H4 (cell line): Measurements from ENCODE around the gene CASTOR1. TPM values are rescaled to one million over a fixed set of nuclear protein-coding genes. Genes with fewer than 3 reads are reported as not detected.
A peak's percentile ranks its signal among the peaks of the same experiment; 100 is the strongest.

Source experiments
- DNase-seq: peaks from one replicate; pipeline ENCODE4 v3.0.0-alpha.2; 2015; ENCODE audit warnings: low spot score
- total RNA-seq: library from RNA; depleted of rRNA; stranded (reverse); fragments of >200 nt; shearing (Covaris generic); gene quantifications from 2 replicates; pipeline ENCODE4 v1.2.3, GENCODE V29; 2014

CASTOR1 gene
- total RNA-seq, 1 experiment from 2014 or later: 6.6 TPM

- DNase-seq: no peak
Measured at GRCh38 chr22:30320021-30320556, 30.8 kb upstream of the CASTOR1 start.

DNA sequence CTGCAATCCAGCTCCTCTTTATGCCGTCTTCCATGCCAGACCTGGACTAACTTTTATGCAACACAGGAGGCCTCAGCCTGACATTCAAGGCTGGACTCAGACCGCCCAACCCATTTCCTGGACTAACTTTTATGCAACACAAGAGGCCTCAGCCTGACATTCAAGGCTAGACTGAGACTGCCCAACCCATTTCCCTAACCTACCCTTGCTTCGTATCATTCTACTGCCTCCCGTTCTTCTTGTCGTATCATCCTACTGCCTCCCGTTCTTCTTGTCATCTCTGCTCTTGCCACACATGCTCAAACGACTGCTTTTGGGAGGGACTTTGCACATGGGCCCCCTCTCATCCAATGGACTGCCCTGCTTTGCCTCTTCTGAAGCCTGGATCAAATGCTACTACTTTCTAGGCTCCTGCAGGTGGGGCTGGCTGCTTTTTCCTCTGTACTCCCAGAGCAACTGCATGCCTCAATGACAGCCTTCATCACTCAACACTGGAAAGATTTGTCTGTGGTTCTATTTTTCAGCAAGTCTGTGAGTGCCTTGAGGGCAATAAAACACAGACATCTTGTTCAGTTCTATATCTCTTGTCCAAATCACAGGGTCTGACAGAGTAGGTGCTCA, 29.6 kb upstream of the CASTOR1 start:
- DNase-seq: no peak

GRCh38 chr22:30317778-30318177, 28.5 kb upstream of the CASTOR1 start:
- DNase-seq: no peak

DNA sequence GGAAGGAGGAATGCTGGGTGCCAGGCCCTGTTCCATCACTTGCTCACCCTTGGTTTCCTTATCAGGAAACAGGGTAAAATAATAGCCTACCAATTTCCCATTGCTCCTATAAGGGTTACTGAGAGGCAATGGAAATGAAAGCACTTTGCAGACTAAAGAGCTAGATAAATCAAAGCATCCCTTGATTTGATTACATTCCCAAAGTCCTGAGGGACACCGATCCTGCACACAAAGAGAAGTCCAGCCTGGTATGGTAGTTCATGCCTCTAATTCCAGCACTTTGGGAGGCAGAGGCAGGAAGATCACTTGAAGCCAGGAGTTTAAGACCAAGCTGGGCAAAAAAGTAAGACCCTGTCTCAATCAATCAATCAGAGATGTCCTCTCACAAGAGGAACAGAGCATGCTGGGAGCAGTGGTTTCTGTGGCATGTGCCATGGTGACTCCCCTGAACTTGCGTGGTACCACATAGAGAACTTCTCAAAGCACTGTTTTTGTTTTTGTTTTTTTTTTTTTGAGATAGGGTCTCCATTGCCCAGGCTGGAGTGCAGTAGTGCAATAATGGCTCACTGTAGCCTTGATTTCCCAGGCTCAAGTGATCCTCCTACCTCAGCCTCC, 26.8 kb upstream of the CASTOR1 start:
- DNase-seq: no peak

- DNase-seq: no peak
Measured at GRCh38 chr22:30314915-30315314, 25.6 kb upstream of the CASTOR1 start.

- no peak for DNase-seq
Measured at GRCh38 chr22:30313527-30314363, 24.4 kb upstream of the CASTOR1 start.

DNA sequence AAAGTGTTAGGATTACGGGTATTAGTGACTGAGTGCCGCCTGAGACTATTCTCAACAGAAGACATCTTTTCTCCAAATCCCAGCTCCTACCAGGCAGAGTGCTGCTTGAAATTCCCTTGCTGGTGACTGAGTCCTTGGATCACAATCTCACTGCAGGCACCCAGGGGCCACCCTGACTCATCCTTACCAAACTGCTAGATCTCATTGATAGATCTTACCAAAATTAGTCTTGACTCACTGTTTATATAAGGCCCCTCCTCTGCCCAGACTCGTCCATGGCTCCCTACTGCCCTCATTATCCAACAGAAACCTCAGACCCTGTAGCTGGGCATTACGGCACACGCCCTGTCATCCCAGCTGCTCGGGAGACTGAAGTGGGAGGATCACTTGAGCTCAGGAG, 22.7 kb upstream of the CASTOR1 start:
- peak; percentile 42 for DNase-seq

DNA sequence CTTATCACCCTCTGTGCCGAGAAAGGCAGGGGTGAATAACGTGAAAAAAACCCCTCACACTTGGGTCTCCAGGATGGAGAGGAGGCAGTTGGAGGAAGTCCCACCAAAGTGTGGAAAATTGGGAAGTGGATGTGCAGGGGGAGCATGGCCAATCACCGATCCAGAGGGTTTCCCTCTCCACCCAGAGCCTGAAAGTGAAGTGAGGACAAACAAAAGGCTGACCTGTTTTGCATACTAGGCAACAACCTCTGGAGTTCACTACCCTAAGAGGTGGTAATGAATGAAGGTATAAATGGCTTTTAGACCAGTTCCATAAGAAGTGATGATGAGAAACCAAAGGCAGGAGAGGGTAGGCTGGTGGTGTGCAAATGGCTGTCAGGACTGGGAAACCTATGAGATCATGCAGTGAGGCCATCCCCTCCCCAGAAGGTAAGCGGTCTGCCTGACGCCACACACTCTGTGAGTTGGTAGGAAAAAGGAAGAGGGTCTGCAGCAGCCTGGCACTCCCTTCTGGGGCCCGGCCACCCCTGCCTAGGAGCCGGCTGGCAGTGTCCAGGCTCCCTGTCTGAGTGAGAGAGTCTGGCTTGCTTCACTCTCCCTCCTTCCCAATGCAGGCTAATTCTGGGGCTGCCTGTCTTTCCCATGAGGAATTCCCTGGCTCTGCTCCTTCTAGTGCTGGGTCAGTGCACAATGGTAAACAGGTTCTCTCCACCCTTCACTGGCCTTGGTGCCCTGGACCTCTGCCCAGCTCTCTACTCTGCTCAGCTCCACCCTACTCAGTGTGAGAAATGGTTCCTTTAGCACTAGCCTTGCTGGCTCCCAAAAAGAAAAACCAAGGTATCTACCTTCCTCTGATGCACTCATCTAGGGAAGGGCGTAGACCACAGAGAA, 21.8 kb upstream of the CASTOR1 start:
- peak; percentile 49 for DNase-seq

DNA sequence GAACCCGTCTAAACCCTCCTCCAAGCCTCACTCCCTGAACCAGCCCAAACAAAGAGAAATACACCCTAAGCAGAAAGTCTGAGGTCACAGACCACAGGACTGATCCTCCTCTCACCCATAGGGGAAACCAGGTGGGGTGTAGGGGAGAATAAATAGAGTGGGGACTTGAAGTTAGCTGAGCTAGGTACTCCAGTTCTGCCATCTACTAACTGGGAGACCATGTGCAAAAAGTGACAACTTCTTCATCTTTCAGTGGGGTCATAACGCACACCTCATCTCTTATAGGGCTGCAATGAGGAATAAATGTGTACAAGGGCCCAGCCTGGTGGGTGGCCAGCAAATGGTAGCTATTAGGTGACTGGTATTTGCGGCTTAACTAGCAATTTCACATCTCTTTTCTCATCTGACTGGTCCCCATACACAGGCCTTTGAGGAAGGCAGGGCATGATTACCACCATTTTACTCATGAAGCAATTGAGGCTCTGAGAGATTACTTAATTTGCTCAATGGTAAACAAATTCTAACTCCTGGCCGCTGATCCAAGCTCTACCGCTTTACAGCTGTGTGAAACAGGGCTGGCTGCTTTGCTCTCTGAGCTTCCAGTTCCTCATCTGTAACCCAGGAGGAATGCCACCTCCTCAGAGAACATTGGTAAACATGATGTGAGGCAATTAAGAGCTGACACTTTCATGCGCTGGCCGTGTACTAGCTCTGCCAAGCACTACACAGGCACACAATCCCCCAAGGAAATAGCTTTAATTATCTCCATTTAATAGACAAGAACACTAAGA, 20.8 kb upstream of the CASTOR1 start:
- peak; percentile 31 for DNase-seq

DNA sequence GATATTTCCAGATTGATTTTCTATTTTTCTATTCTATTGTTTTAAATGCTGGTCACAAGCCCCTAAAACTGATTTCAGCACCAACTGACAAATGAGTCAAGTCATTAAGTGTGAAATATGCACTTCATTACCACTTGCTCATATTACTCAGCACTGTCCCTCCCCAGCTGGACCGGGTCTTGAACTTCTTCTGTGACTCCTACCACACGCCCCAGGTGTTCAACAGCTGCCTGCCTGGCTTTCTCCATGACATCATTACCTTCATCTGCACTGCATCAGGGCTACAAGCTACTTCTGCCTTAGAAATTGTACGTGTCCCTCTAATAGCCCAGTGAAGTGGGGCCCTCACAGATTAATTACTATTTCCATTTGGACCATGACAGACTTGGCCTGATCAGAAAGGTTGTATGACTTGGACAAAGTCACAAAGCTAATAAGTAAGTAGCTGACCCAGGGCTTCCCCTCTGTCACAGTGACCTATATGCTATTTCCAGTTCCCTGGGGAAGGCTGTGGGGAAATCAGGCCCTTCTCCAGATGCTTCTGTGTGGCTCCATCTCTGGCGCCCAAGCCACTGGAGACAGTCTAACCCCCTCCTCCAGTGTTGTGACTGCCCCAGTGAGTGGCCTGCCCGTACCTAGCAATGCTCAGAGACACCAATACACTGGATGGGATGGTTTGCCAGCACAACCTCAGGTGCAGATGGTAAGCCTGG, 19.4 kb upstream of the CASTOR1 start:
- no peak for DNase-seq

DNA sequence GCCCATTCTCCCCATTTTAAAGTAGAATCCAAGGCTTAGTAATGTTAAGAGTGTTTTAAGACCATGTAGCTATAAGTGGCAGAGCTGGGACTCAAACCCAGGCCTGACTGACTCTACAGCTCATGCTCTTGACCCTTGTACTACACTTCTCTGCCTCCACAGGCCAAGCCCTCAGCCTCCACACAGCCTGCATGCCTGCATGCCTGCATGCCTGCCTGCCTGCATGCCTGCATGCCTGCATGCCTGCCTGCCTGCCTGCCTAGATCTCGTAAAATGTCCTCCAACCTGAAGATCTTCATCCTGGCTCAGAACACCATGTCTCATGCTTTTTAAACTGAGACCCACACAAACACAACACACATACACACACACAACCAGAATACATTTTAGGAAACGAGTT, 18.8 kb upstream of the CASTOR1 start:
- DNase-seq: no peak

GRCh38 chr22:30307041-30307574, 17.8 kb upstream of the CASTOR1 start:
- DNase-seq: no peak

DNA sequence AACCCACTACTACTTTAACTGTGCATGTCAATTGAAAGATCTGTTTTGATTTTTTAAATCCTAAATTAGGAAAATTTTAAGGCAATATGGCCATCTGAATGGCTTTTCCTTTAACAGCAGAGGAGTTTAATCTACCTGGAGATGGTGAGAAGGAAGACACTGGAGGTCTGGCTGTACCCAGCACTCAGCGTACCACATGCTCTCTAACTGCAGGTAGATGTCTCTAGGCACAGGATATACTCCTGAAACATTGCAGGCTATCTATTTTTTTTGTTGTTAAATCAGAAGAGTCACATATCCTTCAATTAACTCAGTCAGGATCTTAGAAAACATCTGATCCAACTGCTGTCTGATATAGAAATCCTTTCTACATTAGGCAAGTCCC, 17.3 kb upstream of the CASTOR1 start:
- no peak for DNase-seq

DNA sequence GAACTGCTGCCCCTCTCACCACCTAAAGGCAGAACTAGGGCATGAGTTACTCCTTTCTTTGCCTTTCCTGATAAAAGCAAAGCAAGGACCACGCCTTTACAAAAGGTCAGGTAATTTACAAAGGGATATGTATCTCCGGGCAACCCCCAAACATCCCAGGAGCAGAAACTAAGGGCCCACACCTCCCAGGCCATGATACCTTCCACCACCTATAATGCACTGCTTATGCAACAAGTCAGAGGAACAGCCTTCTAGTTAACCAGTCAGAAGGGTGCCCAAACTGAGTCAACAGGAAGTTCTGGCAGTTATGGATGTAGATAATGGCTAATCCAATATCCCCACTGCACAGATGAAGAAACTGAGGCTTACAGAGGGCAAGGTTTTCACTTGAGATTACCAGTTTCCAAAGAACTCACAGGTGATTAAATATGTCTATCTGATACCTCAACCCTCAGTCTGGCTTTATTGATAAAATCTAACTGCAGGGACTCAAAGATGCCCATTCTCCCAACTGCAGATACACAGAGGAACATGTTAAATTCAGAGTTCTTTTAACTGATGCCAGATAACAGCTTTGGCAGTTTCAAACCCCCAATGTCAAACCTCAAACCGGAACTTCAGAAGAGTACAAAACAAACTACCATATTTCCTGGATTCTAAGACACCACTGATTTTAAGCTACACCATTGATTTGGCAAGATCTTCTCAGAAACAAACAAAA, 16.8 kb upstream of the CASTOR1 start:
- DNase-seq: no peak

DNA sequence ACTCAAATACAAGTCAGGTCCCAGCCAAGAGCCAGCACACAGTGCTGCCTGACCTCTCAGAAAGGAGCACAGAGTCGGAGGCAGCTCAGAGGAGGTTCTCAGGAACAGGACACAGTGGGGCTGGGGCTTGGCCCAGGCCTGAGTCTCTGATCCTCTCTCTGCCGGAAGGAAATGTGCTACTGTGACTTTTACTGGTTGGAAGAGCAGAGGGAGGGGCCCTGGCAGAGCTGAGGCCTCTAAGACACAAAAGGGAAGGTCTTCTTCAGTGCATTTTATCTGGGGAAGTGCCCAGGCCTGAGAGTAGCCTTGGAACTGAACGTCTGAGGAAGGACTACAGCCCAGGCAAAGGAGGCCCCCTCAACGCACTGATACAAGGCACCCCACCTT, 16.2 kb upstream of the CASTOR1 start:
- DNase-seq: no peak

- DNase-seq: no peak
Measured at GRCh38 chr22:30304495-30305244, 15.4 kb upstream of the CASTOR1 start.

DNA sequence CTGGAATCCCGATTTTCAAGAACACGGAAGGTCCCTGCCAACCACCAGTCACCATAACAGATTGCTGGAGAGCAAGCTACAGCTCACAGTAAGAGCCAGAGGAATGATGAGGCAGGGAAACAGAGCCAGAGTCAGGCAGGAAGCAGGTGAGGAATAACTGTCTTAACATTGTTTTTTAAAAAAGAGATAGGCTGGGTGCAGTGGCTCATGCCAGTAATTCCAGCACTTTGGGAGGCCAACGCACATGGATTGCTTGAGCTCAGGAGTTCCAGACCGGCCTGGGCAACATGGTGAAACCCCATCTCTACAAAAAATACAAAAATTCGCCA, 13.5 kb upstream of the CASTOR1 start:
- no peak for DNase-seq

DNA sequence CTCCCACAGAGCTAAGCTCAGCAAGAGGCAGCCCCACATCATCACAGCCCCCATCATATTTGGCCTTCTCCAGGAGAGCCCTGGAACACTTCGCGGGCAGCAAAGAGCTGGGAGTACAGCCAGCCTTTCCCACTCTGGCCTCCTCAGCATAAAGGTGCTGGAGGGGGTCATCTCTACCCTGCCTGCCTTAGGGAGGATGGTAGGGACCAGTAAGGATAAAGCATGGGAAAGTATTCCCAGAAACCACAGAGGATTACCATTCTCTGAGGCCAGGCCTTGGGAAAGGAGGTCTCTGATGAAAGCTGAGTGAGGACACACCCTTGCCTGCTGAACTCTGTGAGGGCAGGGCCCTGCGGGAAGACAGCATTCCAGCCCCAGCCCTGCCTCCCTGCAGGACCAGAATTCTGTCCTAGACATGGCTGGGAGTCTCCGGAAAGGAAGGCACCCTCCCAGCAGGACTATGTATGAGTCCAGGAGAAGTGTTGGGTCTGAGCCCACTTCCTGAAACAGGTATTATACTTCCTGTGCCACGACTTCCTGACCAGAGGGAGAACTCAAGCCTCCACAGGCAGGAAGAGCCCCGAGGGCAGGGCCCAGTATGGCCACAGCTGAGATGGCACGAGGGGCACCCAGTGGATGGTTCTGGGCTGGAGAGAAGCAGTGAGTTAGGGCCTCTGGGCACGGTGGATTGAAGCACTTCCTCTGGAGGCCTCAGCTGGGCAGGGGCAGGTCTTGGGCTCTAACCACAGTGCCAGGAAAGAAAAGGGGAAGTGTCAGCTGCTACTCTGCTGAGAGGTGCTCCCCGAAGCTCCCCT, 12.9 kb upstream of the CASTOR1 start:
- DNase-seq: peak; percentile 71
